Tibial artery (tissue), 4 donors: ENCODE data around the gene SUN5.

Source experiments
- DNase-seq, 2 donors: peaks; one replicate each; pipeline ENCODE4 v3.0.0-alpha.2; 2019
- H3K27ac ChIP-seq, 2 donors: fragments of 200-600 bp; sonication (generic) in 1 of 2; 1 replicate in 1 of 2; 2 replicates in 1 of 2; pipeline ENCODE4 v1.5.1; 2018 to 2019; ENCODE audit warnings: mild to moderate bottlenecking in 1 of 2
- H3K27me3 ChIP-seq, 2 donors: fragments of 200-600 bp; sonication (generic) in 1 of 2; one replicate each; pipeline versions ENCODE4 v1.5.1 to v1.6.0; 2016 to 2019
- H3K36me3 ChIP-seq, 3 donors: fragments of 200-600 bp; sonication (generic) in 2 of 3; one replicate each; pipeline ENCODE4 v1.5.1; 2016 to 2019; ENCODE audit warnings: mild to moderate bottlenecking in 2 of 3
- H3K4me1 ChIP-seq, 4 donors: fragments of 200-600 bp; sonication (generic) in 2 of 4; 1 replicate in 3 of 4; 2 replicates in 1 of 4; pipeline ENCODE4 v1.5.1; 2016 to 2019
- H3K4me3 ChIP-seq, 2 donors: fragments of 200-600 bp; sonication (generic) in 1 of 2; 1 replicate in 1 of 2; 2 replicates in 1 of 2; pipeline ENCODE4 v1.5.1; 2018 to 2019; ENCODE audit warnings: mild to moderate bottlenecking in 2 of 2
- H3K9me3 ChIP-seq, 3 donors: fragments of 200-600 bp; sonication (generic) in 1 of 3; one replicate each; pipeline ENCODE4 v1.5.1; 2016 to 2019
- intact Hi-C: fragments of 100-400 bp; cut with DNase I; formaldehyde crosslinking; loops from one replicate; pipeline ENCODE4 v1.15.0; 2023; ENCODE audit warnings: low total_unique reads
- TF ChIP-seq, protein P1 (sequence below), 2 experiments: fragments of 200-600 bp in 1 of 2; fragments of 450-650 bp in 1 of 2; IDR thresholded peaks; one replicate each; pipeline ENCODE4 v1.5.1; 2017 to 2019; ENCODE audit warnings: antibody characterized with exemption in 2 of 2, mild to moderate bottlenecking in 1 of 2, moderate library complexity in 1 of 2

Gene SUN5

DNA sequence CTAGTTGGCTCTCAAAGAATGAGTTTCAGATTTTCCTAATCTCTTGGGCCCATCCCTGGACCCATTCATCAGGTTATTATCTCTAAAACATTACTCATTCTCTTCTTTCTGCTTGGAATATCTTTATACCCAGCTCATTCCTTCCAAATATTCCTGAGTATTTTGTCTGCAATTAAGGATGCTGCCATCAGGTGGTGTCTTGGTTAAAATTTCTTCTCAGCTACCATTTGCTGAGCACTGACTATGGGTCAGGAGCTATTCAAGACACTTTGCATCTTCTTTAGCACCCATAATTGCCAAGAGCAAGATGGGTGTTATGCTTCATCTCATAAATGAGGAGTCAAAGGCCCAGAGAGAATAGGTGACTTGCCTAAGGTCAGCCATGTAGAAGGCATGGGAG, 8.4 kb downstream of the SUN5 start:
- Histone ChIP-seq H3K27ac (no peak overlapping the region), H3K4me1 (no peaks in the 10 kb centered on the region), H3K9me3 (no peaks in the 10 kb centered on the region), H3K36me3 (no peaks in the 10 kb centered on the region), H3K27me3 (peaks cover 0 to 10% of the 10 kb centered on the region in 2 donors), H3K4me3 (no peak overlapping the region)
- no peak for DNase-seq
- intact Hi-C loops, result no loop called here
- TF ChIP-seq, protein P1, sequence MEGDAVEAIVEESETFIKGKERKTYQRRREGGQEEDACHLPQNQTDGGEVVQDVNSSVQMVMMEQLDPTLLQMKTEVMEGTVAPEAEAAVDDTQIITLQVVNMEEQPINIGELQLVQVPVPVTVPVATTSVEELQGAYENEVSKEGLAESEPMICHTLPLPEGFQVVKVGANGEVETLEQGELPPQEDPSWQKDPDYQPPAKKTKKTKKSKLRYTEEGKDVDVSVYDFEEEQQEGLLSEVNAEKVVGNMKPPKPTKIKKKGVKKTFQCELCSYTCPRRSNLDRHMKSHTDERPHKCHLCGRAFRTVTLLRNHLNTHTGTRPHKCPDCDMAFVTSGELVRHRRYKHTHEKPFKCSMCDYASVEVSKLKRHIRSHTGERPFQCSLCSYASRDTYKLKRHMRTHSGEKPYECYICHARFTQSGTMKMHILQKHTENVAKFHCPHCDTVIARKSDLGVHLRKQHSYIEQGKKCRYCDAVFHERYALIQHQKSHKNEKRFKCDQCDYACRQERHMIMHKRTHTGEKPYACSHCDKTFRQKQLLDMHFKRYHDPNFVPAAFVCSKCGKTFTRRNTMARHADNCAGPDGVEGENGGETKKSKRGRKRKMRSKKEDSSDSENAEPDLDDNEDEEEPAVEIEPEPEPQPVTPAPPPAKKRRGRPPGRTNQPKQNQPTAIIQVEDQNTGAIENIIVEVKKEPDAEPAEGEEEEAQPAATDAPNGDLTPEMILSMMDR (IDR thresholded peaks at IDR 0.05), result no peak

DNA sequence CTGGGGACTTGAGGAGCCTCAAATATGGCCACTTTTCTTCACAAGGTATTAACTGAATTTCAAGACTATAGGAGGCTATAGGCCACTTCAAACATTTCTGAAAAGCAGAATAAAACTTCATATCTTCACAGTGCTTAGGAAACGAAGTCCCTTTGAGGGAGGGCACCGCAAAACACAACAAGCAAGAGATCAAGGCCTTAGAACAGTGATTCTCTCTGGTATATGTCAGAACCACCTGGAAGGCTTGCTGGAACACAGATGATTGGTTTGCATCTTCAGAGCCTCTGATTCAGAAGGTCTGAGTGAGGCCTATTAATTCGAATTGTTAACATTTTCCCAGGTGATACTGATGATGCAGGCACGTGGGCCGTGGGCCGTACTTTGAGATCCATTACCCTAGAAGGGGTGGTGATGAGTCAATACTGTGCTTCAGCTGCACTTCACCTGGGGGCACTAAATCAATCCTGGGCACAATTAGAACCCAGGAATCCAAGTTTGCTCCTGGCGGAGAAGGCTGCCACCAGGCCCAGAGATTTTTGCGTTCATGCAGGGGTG, 10.7 kb downstream of the SUN5 start:
- H3K36me3 ChIP-seq, result no peaks in the 10 kb centered on the region
- intact Hi-C loops, result no loop called here
- no peak overlapping the region for H3K4me3 ChIP-seq
- peaks cover 0 to 23% of the 10 kb centered on the region in 2 donors for H3K27me3 ChIP-seq
- TF ChIP-seq, protein P1 (IDR thresholded peaks at IDR 0.05), result no peak
- H3K4me1 ChIP-seq, result no peaks in the 10 kb centered on the region
- no peaks in the 10 kb centered on the region for H3K9me3 ChIP-seq
- no peak for DNase-seq
- H3K27ac ChIP-seq, result no peak overlapping the region

DNA sequence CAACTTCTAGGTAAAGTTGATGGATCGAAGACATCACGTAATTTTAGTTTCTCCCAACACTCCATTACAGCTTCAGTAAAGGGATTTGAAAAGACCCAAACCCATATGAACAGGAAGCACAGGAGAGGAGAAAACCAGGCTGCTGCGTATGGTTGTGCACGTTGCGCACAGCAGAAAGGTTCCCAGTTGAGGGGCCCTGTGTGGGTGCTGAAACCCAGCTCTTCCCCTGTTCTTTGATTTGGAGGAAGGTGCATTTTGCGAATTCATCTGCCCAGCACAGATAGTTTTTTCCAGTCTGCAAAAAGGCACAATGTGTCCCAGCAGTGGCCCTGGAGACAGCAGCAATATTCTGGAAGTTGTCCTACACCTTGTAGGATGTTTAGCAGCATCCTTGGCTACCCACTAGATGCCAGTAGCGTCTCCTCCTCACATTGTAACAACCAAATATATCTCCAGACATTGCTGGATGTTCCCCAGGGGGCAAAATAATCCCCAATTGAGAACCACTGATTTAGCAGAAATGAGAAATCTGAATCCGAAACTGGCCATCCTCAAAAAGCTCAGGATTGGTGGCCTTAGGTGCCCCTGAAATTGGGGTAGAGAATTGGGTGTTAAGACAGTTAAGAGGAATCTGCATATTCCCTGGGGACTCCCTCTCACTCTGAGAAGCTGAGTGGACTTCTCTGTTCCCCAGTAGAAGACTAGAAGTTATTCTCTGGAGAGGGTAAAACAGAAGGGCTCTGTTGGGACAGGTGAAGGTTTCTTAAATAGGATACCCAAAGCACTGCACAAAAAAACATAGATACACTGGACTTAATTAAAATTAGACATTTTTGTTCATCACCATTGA, 12.2 kb downstream of the SUN5 start:
- H3K27me3 ChIP-seq, result peaks cover 0 to 22% of the 10 kb centered on the region in 2 donors
- intact Hi-C loops, result no loop called here
- H3K27ac ChIP-seq, result no peak overlapping the region
- no peaks in the 10 kb centered on the region for H3K4me1 ChIP-seq
- H3K4me3 ChIP-seq, result no peak overlapping the region
- TF ChIP-seq, protein P1 (IDR thresholded peaks at IDR 0.05), result no peak
- H3K36me3 ChIP-seq, result no peaks in the 10 kb centered on the region
- DNase-seq, result no peak
- no peaks in the 10 kb centered on the region for H3K9me3 ChIP-seq

DNA sequence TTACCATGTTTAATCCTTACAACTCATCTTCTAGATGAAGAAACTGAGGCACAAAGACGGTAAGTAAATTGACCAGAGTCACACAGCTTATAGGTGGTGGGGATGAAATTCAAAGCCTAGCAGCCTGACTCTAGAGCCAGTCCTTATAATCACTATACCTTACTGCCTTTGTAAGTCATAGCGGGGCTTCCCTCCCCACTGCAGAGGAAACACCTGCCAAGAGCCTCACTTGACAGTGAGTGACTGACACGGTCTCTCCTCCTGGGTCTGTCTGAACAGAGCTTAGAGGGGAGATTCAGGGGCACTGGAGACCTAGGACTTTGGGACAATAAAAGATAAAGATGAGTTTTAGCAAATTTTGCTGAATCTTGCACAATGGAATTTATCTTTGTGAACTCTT, 12.8 kb downstream of the SUN5 start:
- TF ChIP-seq, protein P1 (IDR thresholded peaks at IDR 0.05), result no peak
- intact Hi-C loops, result no loop called here
- Histone ChIP-seq H3K27me3 (peaks cover 0 to 28% of the 10 kb centered on the region in 2 donors), H3K27ac (no peak overlapping the region), H3K4me1 (no peaks in the 10 kb centered on the region), H3K36me3 (no peaks in the 10 kb centered on the region), H3K4me3 (no peak overlapping the region), H3K9me3 (no peaks in the 10 kb centered on the region)
- no peak for DNase-seq

DNA sequence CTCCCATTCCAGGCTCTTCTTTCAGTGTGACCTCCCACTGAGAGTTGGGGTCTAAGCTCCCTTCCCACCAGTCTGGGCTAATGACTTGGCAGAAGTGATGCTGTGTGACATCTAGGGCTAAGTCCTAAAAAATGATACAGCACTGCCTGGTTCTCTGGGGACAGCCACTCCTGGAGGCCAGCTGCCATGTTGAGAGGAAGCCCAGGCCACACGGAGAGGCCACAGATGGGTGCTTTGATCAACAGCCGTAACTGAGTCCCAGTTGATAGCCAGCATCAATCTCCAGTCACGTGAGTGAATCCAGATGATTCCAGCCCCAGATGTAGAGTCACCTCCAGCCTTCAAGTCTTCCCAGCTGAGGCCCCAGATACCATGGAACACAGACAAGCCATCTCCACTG, 13.8 kb downstream of the SUN5 start:
- Histone ChIP-seq H3K4me1 (no peaks in the 10 kb centered on the region), H3K27ac (no peak overlapping the region), H3K27me3 (peaks cover 0 to 32% of the 10 kb centered on the region in 2 donors), H3K4me3 (no peak overlapping the region), H3K36me3 (no peaks in the 10 kb centered on the region), H3K9me3 (no peaks in the 10 kb centered on the region)
- intact Hi-C loops, result no loop called here
- DNase-seq, result no peak
- TF ChIP-seq, protein P1 (IDR thresholded peaks at IDR 0.05), result no peak
